ENCODE results near the gene SAP30. TPM values are rescaled to one million over a fixed set of nuclear protein-coding genes. Genes with fewer than 3 reads are reported as not detected.

The SAP30 gene
- total and polyA plus RNA-seq, 2 experiments from 2014 or later: 9.3 to 16.5 TPM

DNA sequence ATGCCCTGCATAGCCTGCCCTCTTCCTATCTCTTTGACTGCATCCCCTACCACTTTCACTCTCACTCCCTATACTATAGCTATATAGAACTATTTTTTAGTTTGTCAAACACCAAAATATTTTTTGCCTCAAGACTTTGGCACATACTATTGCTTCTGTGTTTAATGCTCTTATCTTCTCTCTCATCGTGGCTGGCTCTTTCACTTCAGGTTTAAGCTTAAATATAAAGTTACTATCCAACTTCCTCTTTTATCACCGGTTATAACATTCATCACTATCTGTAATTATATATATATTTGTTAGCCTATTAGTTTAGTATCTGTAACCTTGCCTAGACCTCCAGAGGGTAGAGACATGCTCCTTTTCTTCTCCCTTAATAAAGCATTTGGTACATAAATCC, 25.1 kb upstream of the SAP30 start (continued):
- TF ChIP-seq, protein P1, sequence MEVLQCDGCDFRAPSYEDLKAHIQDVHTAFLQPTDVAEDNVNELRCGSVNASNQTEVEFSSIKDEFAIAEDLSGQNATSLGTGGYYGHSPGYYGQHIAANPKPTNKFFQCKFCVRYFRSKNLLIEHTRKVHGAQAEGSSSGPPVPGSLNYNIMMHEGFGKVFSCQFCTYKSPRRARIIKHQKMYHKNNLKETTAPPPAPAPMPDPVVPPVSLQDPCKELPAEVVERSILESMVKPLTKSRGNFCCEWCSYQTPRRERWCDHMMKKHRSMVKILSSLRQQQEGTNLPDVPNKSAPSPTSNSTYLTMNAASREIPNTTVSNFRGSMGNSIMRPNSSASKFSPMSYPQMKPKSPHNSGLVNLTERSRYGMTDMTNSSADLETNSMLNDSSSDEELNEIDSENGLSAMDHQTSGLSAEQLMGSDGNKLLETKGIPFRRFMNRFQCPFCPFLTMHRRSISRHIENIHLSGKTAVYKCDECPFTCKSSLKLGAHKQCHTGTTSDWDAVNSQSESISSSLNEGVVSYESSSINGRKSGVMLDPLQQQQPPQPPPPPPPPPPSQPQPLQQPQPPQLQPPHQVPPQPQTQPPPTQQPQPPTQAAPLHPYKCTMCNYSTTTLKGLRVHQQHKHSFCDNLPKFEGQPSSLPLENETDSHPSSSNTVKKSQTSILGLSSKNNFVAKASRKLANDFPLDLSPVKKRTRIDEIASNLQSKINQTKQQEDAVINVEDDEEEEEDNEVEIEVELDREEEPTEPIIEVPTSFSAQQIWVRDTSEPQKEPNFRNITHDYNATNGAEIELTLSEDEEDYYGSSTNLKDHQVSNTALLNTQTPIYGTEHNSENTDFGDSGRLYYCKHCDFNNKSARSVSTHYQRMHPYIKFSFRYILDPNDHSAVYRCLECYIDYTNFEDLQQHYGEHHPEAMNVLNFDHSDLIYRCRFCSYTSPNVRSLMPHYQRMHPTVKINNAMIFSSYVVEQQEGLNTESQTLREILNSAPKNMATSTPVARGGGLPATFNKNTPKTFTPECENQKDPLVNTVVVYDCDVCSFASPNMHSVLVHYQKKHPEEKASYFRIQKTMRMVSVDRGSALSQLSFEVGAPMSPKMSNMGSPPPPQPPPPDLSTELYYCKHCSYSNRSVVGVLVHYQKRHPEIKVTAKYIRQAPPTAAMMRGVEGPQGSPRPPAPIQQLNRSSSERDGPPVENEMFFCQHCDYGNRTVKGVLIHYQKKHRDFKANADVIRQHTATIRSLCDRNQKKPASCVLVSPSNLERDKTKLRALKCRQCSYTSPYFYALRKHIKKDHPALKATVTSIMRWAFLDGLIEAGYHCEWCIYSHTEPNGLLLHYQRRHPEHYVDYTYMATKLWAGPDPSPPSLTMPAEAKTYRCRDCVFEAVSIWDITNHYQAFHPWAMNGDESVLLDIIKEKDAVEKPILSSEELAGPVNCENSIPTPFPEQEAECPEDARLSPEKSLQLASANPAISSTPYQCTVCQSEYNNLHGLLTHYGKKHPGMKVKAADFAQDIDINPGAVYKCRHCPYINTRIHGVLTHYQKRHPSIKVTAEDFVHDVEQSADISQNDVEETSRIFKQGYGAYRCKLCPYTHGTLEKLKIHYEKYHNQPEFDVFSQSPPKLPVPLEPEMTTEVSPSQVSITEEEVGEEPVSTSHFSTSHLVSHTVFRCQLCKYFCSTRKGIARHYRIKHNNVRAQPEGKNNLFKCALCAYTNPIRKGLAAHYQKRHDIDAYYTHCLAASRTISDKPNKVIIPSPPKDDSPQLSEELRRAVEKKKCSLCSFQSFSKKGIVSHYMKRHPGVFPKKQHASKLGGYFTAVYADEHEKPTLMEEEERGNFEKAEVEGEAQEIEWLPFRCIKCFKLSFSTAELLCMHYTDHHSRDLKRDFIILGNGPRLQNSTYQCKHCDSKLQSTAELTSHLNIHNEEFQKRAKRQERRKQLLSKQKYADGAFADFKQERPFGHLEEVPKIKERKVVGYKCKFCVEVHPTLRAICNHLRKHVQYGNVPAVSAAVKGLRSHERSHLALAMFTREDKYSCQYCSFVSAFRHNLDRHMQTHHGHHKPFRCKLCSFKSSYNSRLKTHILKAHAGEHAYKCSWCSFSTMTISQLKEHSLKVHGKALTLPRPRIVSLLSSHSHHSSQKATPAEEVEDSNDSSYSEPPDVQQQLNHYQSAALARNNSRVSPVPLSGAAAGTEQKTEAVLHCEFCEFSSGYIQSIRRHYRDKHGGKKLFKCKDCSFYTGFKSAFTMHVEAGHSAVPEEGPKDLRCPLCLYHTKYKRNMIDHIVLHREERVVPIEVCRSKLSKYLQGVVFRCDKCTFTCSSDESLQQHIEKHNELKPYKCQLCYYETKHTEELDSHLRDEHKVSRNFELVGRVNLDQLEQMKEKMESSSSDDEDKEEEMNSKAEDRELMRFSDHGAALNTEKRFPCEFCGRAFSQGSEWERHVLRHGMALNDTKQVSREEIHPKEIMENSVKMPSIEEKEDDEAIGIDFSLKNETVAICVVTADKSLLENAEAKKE (CRISPR knock-in tag; IDR thresholded peaks at IDR 0.05): no peak
- TF ChIP-seq NANOG (IDR thresholded peaks at IDR 0.05; ENCODE audit: borderline replicate concordance): no peak
- TF ChIP-seq EZH2phosphoT487 (IDR thresholded peaks at IDR 0.05; ENCODE audit: unreplicated experiment): no peak
- TF ChIP-seq EZH2 (IDR thresholded peaks at IDR 0.05; ENCODE audit: low read depth, unreplicated experiment): no peak
- no peak for TF ChIP-seq STAT1 (IDR thresholded peaks at IDR 0.05; ENCODE audit: unreplicated experiment)

DNA sequence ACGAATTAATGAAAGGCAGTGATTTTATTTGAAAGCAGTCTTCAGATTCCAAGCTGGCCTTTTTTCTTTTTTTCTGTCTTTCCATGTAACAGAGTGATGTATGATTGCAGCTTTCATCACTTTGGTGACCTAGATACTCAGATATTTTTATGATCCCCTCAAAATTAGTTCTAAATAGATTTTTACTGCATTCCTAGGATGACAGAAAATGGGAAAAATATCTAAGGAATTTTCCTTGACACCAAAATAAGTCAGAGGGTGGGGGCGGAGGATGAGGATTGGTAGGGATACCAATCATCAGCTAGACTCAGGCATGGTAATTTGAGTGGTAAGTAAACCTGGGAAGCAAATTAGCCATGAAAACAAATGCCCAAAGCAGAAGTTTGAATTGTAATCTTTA, 24.7 kb upstream of the SAP30 start:
- peaks cover 35% of the 10 kb centered on the region for H3K4me1 Mint-ChIP-seq
- Histone ChIP-seq H3K27me3 (ENCODE audit: insufficient read depth) (no peaks in the 10 kb centered on the region), H3K4me3 (no peak overlapping the region), H3K27ac (ENCODE audit: low read depth) (no peak overlapping the region), H2AFZ (no peak overlapping the region), H3K4me1 (ENCODE audit: insufficient read depth) (peaks cover 28% of the 10 kb centered on the region), H3F3A (replicated peaks; ENCODE audit: low read depth) (no peaks in the 10 kb centered on the region), H3K9me2 (ENCODE audit: insufficient read depth) (no peaks in the 10 kb centered on the region), H4K20me1 (replicated peaks; ENCODE audit: insufficient read depth) (no peaks in the 10 kb centered on the region), H3K4me2 (no peak overlapping the region), H3K36me3 (ENCODE audit: insufficient read depth) (no peaks in the 10 kb centered on the region), H3K79me2 (replicated peaks; ENCODE audit: insufficient read depth) (no peaks in the 10 kb centered on the region)
- no peaks in the 10 kb centered on the region for H3K9me3 Mint-ChIP-seq
- H3K27me3 Mint-ChIP-seq (ENCODE audit: insufficient read depth, low read depth, poor library complexity): peaks cover 3% of the 10 kb centered on the region
- H3K36me3 Mint-ChIP-seq (ENCODE audit: low read depth): no peaks in the 10 kb centered on the region
- no peak for ATAC-seq
- 0 out of 2 replicates have a peak overlapping the region, but pooled peaks have one; percentile 11 for H3K27ac Mint-ChIP-seq
- DNase-seq (ENCODE audit: low spot score): no peak
- no peak overlapping the region for H3K4me3 Mint-ChIP-seq
- TF ChIP-seq STAT1 (IDR thresholded peaks at IDR 0.05; ENCODE audit: unreplicated experiment) (no peak), CREB1 (CRISPR knock-in tag; IDR thresholded peaks at IDR 0.05; ENCODE audit: low read depth) (no peak)
- TF ChIP-seq, protein P1 (CRISPR knock-in tag; IDR thresholded peaks at IDR 0.05): no peak
- TF ChIP-seq, protein P2, sequence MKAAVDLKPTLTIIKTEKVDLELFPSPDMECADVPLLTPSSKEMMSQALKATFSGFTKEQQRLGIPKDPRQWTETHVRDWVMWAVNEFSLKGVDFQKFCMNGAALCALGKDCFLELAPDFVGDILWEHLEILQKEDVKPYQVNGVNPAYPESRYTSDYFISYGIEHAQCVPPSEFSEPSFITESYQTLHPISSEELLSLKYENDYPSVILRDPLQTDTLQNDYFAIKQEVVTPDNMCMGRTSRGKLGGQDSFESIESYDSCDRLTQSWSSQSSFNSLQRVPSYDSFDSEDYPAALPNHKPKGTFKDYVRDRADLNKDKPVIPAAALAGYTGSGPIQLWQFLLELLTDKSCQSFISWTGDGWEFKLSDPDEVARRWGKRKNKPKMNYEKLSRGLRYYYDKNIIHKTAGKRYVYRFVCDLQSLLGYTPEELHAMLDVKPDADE (IDR thresholded peaks at IDR 0.05): no peak

Measured in GM23338 (cell line).